Retina (tissue), 1 donor: Measurements from ENCODE around the gene SMTNL2.
"Not testable (repeated sequence)": the region's sequence is repeated elsewhere in the genome, so short reads cannot be mapped to it uniquely, and the experiment has no call there.

ENCODE experiments used
- DNase-seq: peaks from one replicate; pipeline ENCODE4 v3.0.0-alpha.2; 2016

SMTNL2 gene

GRCh38 chr17:4605826-4606225, 21.5 kb downstream of the SMTNL2 start:
- no peak for DNase-seq

- peak; percentile 41 for DNase-seq
These were observed 23.0 kb downstream of the SMTNL2 start for GRCh38 chr17:4607261-4607741.

GRCh38 chr17:4607773-4608187, 23.5 kb downstream of the SMTNL2 start:
- peak; percentile 59 for DNase-seq

GRCh38 chr17:4609761-4610160, 25.4 kb downstream of the SMTNL2 start:
- DNase-seq = no peak

GRCh38 chr17:4610162-4610561, 25.8 kb downstream of the SMTNL2 start:
- DNase-seq = no peak

GRCh38 chr17:4610656-4611055, 26.3 kb downstream of the SMTNL2 start:
- DNase-seq = no peak

- no peak for DNase-seq
These were observed 32.1 kb downstream of the SMTNL2 start for GRCh38 chr17:4616476-4616875.

- no peak for DNase-seq
These were observed 32.8 kb downstream of the SMTNL2 start for GRCh38 chr17:4617090-4617489.

- DNase-seq = no peak
These were observed 33.4 kb downstream of the SMTNL2 start for GRCh38 chr17:4617590-4618351.

GRCh38 chr17:4620531-4621101, 36.3 kb downstream of the SMTNL2 start:
- no peak for DNase-seq

- DNase-seq = no peak
These were observed 38.0 kb downstream of the SMTNL2 start for GRCh38 chr17:4622375-4622774.

GRCh38 chr17:4623249-4623648, 38.9 kb downstream of the SMTNL2 start:
- DNase-seq = no peak

- DNase-seq = not testable (repeated sequence)
These were observed 40.2 kb downstream of the SMTNL2 start for GRCh38 chr17:4624451-4624911.

- no peak for DNase-seq
These were observed 40.9 kb downstream of the SMTNL2 start for GRCh38 chr17:4625181-4625617.

- no peak for DNase-seq
These were observed 42.5 kb downstream of the SMTNL2 start for GRCh38 chr17:4626734-4627256.

- DNase-seq = no peak
These were observed 47.1 kb downstream of the SMTNL2 start for GRCh38 chr17:4631431-4631830.

- no peak for DNase-seq
These were observed 47.7 kb downstream of the SMTNL2 start for GRCh38 chr17:4631836-4632580.

- DNase-seq = no peak
These were observed 48.2 kb downstream of the SMTNL2 start for GRCh38 chr17:4632581-4632920.

- no peak for DNase-seq
These were observed 49.3 kb downstream of the SMTNL2 start for GRCh38 chr17:4633643-4634042.

GRCh38 chr17:4634976-4635375, 50.6 kb downstream of the SMTNL2 start:
- DNase-seq = no peak

GRCh38 chr17:4635823-4636375, 51.6 kb downstream of the SMTNL2 start:
- no peak for DNase-seq

GRCh38 chr17:4636474-4637100, 52.3 kb downstream of the SMTNL2 start:
- DNase-seq = no peak

GRCh38 chr17:4638766-4639165, 54.4 kb downstream of the SMTNL2 start:
- not testable (repeated sequence) for DNase-seq
